GM12873 (cell line): ENCODE results near the gene CNTN4.

Source experiments
- CTCF ChIP-seq: IDR thresholded peaks from 2 replicates; pipeline ENCODE4 v1.5.1; 2012; ENCODE audit warnings: low read depth, mild to moderate bottlenecking, moderate library complexity, low read length, control low read depth; ENCODE audit not compliant: insufficient read depth; ENCODE audit errors: missing control alignments

Gene CNTN4

GRCh38 chr3:2311022-2311421 lies 212.4 kb downstream of the CNTN4 start:
- no peak for TF ChIP-seq CTCF

GRCh38 chr3:2317521-2317920 lies 218.9 kb downstream of the CNTN4 start:
- TF ChIP-seq CTCF, result no peak

- no peak for TF ChIP-seq CTCF
Measured at GRCh38 chr3:2334921-2335320, 236.3 kb downstream of the CNTN4 start.

- no peak for TF ChIP-seq CTCF
Measured at GRCh38 chr3:2343031-2343682, 244.5 kb downstream of the CNTN4 start.

GRCh38 chr3:2352134-2352762 lies 253.6 kb downstream of the CNTN4 start:
- no peak for TF ChIP-seq CTCF

- no peak for TF ChIP-seq CTCF
Measured at GRCh38 chr3:2354702-2355101, 256.0 kb downstream of the CNTN4 start.

GRCh38 chr3:2356298-2356950 lies 257.8 kb downstream of the CNTN4 start:
- no peak for TF ChIP-seq CTCF
